Gastroesophageal sphincter (tissue), 3 donors: Measurements from ENCODE around the gene C1orf185.
"Not testable (repeated sequence)": the region's sequence is repeated elsewhere in the genome, so short reads cannot be mapped to it uniquely, and the experiment has no call there.

Experiments
- CTCF ChIP-seq, 4 experiments: fragments of 200-600 bp in 2 of 4; fragments of 450-650 bp in 2 of 4; sonication (generic) in 1 of 4; IDR thresholded peaks; one replicate each; pipeline ENCODE4 v1.5.1; 2017 to 2019; ENCODE audit warnings: antibody characterized with exemption in 4 of 4, mild to moderate bottlenecking in 2 of 4, moderate library complexity in 2 of 4
- POLR2A ChIP-seq, 2 donors: fragments of 450-650 bp; IDR thresholded peaks; one replicate each; pipeline ENCODE4 v1.6.1; 2017; ENCODE audit warnings: antibody characterized with exemption in 2 of 2, mild to moderate bottlenecking in 2 of 2, moderate library complexity in 1 of 2

GRCh38 chr1:51177988-51178387 is 76.0 kb downstream of the C1orf185 start:
- not testable (repeated sequence) for TF ChIP-seq CTCF, POLR2A (IDR thresholded peaks at IDR 0.05)
